Brain microvascular endothelial cell (primary cell): Measurements from ENCODE around the gene RAB27A.

ENCODE experiments used
- DNase-seq: peaks from one replicate; pipeline ENCODE4 v3.0.0-alpha.2; 2020
- H3K27ac ChIP-seq: fragments of 250-450 bp; sonication (Bioruptor Pico); 2 replicates; pipeline ENCODE4 v1.5.1; 2020; ENCODE audit warnings: mild to moderate bottlenecking, moderate library complexity
- H3K27me3 ChIP-seq: fragments of 250-450 bp; sonication (Bioruptor Pico); replicated peaks from 2 replicates; pipeline ENCODE4 v1.5.1; 2020; ENCODE audit warnings: mild to moderate bottlenecking
- H3K36me3 ChIP-seq: fragments of 250-450 bp; sonication (Bioruptor Pico); replicated peaks from 2 replicates; pipeline ENCODE4 v1.5.1; 2020; ENCODE audit warnings: mild to moderate bottlenecking
- H3K4me3 ChIP-seq: 2 replicates; pipeline ENCODE4 v1.5.1; 2011; ENCODE audit warnings: low read depth, mild to moderate bottlenecking, control low read depth, low read length, moderate library complexity
- in situ Hi-C: cut with HindIII; loops from 2 replicates; pipeline ENCODE4 v1.10.0; 2017; ENCODE audit warnings: low sequenced_read_pairs, low pct_ligation_motif_present
- TF ChIP-seq, protein P1 (sequence below): IDR thresholded peaks from 2 replicates; pipeline ENCODE4 v1.5.1; 2011; ENCODE audit warnings: low read depth, mild to moderate bottlenecking, moderate library complexity, low read length, control low read depth, inconsistent platforms; ENCODE audit errors: missing control alignments

RAB27A gene

DNA sequence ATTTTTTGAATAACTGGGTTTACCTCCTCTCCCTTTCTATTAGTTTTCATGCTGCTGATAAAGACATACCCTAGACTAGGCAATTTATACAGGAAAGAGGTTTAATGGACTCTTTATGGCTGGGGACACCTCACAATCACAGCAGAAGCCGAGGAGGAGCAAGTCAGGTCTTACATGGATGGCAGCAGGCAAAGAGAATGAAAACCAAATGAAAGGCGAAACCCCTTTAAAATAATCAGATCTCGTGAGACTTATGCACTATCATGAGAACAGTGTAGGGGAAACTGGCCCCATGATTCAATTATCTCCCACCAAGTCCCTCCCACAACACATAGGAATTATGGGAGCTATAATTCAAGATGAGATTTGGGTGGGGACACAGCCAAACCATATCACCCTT is 90.9 kb downstream of the RAB27A start:
- TF ChIP-seq, protein P1, sequence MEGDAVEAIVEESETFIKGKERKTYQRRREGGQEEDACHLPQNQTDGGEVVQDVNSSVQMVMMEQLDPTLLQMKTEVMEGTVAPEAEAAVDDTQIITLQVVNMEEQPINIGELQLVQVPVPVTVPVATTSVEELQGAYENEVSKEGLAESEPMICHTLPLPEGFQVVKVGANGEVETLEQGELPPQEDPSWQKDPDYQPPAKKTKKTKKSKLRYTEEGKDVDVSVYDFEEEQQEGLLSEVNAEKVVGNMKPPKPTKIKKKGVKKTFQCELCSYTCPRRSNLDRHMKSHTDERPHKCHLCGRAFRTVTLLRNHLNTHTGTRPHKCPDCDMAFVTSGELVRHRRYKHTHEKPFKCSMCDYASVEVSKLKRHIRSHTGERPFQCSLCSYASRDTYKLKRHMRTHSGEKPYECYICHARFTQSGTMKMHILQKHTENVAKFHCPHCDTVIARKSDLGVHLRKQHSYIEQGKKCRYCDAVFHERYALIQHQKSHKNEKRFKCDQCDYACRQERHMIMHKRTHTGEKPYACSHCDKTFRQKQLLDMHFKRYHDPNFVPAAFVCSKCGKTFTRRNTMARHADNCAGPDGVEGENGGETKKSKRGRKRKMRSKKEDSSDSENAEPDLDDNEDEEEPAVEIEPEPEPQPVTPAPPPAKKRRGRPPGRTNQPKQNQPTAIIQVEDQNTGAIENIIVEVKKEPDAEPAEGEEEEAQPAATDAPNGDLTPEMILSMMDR = no peak
- DNase-seq = no peak
- Histone ChIP-seq H3K27ac (no peak overlapping the region), H3K27me3 (no peaks in the 10 kb centered on the region), H3K4me3 (no peak overlapping the region), H3K36me3 (peaks cover 3% of the 10 kb centered on the region)
- in situ Hi-C loops = no loop called here

DNA sequence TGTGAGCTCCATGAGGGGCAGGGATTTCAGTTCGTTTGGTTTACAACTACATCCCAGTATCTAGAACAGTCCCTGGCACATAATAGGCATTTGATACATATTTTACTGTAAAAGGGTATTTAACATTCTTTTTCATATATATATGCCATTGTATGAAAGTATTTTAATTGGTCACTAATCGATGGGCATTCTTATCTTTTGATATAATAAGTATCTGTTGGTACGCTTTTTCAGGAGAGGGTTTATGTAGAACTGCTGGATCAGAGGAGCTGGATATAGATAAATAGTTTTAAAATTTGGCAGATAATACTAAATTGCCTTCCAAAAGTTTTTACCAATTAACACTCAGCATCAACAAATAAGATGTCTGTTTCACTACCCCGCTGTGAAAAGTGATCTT is 91.9 kb downstream of the RAB27A start:
- Histone ChIP-seq H3K27ac (no peak overlapping the region), H3K27me3 (no peaks in the 10 kb centered on the region), H3K4me3 (peak overlapping the region; percentile 94), H3K36me3 (peaks cover 3% of the 10 kb centered on the region)
- no peak for DNase-seq
- TF ChIP-seq, protein P1 = no peak
- in situ Hi-C loops = no loop called here

DNA sequence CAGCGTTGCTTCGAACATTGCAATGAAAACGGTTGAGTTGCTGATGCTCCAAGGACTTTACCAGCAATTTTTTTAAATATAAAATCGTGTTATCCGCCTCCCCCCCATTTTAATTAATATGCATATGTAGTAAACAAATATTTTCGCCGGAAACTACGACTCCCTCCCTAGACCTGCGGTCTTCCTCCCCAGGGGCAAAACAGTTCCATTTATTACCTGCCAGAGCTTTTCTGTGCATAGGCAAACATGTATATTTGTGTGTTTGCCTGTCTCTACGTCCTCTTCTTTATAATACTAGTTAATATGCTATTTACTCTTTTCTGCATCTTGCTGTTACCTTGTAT is 92.3 kb downstream of the RAB27A start:
- Histone ChIP-seq H3K27ac (peak overlapping the region; percentile 94), H3K36me3 (peaks cover 3% of the 10 kb centered on the region), H3K4me3 (peak overlapping the region; percentile 94), H3K27me3 (no peaks in the 10 kb centered on the region)
- in situ Hi-C loops = no loop called here
- TF ChIP-seq, protein P1 = no peak
- no peak for DNase-seq

DNA sequence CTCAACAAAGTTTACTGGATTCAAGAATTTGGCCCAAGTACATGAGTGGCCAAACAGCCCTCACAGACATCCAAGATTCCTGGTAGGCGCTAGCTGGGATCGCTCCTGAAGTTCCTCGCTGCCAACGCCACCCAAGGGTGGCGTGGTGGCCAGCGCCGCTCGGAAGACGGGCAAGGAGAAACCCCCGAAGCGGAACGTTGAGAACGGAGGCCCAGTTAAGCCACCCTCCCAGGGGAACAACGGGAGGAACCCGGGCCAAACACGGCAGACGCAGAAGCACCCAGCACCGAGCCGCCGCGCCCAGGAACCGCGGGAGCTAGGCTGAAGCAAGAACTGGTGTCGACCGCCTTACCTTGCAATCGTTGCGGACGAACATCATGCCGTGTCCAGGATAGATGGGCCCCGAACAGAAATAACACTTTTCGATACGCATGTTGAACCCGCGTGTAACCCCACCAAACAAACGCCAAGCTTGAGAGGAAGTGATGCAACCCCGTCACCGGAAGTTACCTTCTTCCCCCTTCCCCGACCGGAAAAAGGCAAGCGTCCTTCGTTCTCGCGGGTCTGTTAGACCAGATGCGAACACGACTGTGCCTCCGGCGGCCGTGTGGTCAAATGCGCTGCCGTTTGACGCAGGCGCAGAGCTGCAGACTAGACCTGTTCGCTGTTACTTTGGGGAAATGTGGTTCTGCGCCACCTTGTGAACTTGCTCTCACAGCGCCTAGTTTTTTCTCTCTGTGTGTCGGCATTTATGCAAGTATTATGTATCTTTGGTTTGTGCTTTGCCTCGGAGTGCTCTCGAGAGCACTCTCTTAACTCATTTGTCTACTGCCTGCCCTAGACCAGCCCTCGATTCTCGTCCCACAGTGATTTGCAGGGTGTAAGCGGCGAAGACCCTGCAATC is 92.9 kb downstream of the RAB27A start, which contains the start of gene RSL24D1:
Gene RSL24D1, minus strand, starts transcription at position 484 of the 904 bp plus-strand sequence. Its CDS starts 51 bp downstream, at position 433.
- in situ Hi-C loops = no loop called here
- H3K4me3 ChIP-seq = peak within 1 kb of the TSS; percentile 94
- H3K36me3 ChIP-seq = peaks cover 7% of the 10 kb centered on the region
- peak; percentile 98 for DNase-seq
- H3K27me3 ChIP-seq = no peaks in the 10 kb centered on the region
- TF ChIP-seq, protein P1 = peak; percentile 51
- H3K27ac ChIP-seq = peak within 1 kb of the TSS; percentile 94

DNA sequence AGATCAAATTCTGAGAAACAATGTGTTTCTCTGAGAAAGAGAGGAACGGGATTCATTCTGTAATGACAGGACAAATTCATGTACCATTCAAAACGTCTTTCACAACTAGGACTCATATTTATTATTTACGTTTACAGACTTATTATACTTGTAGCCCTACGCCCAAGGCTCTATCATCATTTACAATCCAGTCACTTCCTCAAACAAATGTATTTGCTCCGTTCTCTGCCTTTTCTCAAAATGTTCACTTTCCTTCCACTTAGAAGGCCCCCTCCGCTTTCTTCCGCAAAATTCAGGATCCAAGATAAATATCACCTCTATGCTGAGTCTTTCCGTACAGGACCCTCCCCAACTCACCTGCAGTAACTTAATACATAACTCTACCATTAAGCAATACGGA is 93.6 kb downstream of the RAB27A start:
- Histone ChIP-seq H3K4me3 (peak overlapping the region; percentile 94), H3K27me3 (no peaks in the 10 kb centered on the region), H3K36me3 (peaks cover 10% of the 10 kb centered on the region), H3K27ac (peak overlapping the region; percentile 94)
- in situ Hi-C loops = no loop called here
- DNase-seq = no peak
- TF ChIP-seq, protein P1 = no peak
